Neural crest cell (in vitro differentiated cells): ENCODE data around the gene ATP6AP1. TPM values are rescaled to one million over a fixed set of nuclear protein-coding genes. Genes with fewer than 3 reads are reported as not detected.

Experiments
- DNase-seq: peaks from one replicate; pipeline ENCODE4 v3.0.0; 2021; ENCODE audit warnings: low read depth, mixed read lengths, low spot score
- H3K27ac Mint-ChIP-seq: one replicate; pipeline ENCODE4 v1.8.0; 2021; ENCODE audit warnings: mild to moderate bottlenecking, mixed read lengths; ENCODE audit not compliant: unreplicated experiment
- H3K27me3 Mint-ChIP-seq: 2 replicates; pipeline ENCODE4 v1.8.0; 2021; ENCODE audit warnings: low read depth, mild to moderate bottlenecking, mixed read lengths
- H3K36me3 Mint-ChIP-seq: 2 replicates; pipeline ENCODE4 v1.8.0; 2021; ENCODE audit warnings: low read depth, mild to moderate bottlenecking, mixed read lengths
- H3K4me1 Mint-ChIP-seq: 2 replicates; pipeline ENCODE4 v1.8.0; 2021; ENCODE audit warnings: mixed read lengths
- H3K4me3 Mint-ChIP-seq: one replicate; pipeline ENCODE4 v1.8.0; 2021; ENCODE audit warnings: mild to moderate bottlenecking, mixed read lengths
- H3K9me3 Mint-ChIP-seq: 2 replicates; pipeline ENCODE4 v1.8.0; 2021; ENCODE audit warnings: mixed read lengths
- CTCF ChIP-seq: fragments of 200-600 bp; sonication (generic); conservative IDR thresholded peaks from 2 replicates; pipeline ENCODE4 v1.5.0; 2021; ENCODE audit warnings: antibody characterized with exemption, mild to moderate bottlenecking
- total RNA-seq: library from RNA; stranded (reverse); gene quantifications from 2 replicates; pipeline ENCODE4 v1.2.1, GENCODE V29; 2021

The ATP6AP1 gene
- total RNA-seq, 1 donor from 2014 or later = 79.8 TPM

- peaks cover 3% of the 10 kb centered on the region for H3K36me3 Mint-ChIP-seq
- no peaks in the 10 kb centered on the region for H3K4me1 Mint-ChIP-seq
- DNase-seq = no peak
- no peak overlapping the region for H3K27ac Mint-ChIP-seq
- no peak overlapping the region for H3K4me3 Mint-ChIP-seq
- H3K9me3 Mint-ChIP-seq = no peaks in the 10 kb centered on the region
- H3K27me3 Mint-ChIP-seq = no peaks in the 10 kb centered on the region
- TF ChIP-seq CTCF = no peak
Measured at GRCh38 chrX:154470914-154471568, 42.6 kb downstream of the ATP6AP1 start.

DNA sequence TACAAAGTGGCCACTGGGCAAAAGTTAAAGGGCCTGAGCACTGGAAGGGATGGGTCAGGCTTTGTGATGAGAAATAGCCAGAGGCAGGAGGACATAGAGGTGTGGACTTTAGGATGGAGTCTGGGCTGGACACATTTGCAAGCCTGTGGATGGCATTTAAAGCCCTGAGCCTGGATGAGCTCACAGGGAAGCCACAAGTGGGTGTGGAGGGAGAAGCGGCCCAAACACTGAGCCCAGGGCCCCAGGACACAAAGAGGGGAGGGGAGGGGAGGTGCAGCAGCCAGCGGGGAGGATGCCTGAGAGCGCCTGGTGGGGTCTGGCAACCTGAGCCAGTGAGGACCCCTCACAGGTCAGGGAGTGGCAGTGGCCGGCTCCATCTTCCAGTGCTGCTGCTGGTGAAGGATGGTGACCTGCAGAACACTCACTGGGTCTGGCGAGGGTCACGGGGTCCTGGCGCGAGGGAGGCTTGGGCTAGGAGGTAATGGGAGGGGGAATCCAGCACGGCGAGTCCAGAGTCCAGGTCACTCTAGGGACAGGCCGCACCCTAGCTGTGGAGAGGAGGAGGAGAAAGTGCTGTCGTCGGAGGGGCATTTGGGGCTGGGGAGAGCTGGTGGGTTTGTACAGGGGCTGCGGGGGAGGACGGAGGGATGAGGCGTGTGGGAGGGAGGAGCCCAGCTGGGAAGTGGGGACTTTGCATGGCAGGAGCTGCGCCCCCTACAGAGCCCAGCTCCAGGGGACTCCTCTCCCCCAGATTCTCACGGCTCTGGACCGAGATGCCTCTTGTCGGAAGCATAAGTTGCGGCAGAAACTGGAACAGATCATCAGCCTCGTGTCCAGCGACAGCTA is 43.6 kb downstream of the ATP6AP1 start:
- TF ChIP-seq CTCF = no peak
- no peak for DNase-seq
- Mint-ChIP-seq H3K27me3 (no peaks in the 10 kb centered on the region), H3K9me3 (no peaks in the 10 kb centered on the region), H3K4me3 (no peak overlapping the region), H3K4me1 (no peaks in the 10 kb centered on the region), H3K36me3 (peaks cover 3% of the 10 kb centered on the region), H3K27ac (no peak overlapping the region)

DNA sequence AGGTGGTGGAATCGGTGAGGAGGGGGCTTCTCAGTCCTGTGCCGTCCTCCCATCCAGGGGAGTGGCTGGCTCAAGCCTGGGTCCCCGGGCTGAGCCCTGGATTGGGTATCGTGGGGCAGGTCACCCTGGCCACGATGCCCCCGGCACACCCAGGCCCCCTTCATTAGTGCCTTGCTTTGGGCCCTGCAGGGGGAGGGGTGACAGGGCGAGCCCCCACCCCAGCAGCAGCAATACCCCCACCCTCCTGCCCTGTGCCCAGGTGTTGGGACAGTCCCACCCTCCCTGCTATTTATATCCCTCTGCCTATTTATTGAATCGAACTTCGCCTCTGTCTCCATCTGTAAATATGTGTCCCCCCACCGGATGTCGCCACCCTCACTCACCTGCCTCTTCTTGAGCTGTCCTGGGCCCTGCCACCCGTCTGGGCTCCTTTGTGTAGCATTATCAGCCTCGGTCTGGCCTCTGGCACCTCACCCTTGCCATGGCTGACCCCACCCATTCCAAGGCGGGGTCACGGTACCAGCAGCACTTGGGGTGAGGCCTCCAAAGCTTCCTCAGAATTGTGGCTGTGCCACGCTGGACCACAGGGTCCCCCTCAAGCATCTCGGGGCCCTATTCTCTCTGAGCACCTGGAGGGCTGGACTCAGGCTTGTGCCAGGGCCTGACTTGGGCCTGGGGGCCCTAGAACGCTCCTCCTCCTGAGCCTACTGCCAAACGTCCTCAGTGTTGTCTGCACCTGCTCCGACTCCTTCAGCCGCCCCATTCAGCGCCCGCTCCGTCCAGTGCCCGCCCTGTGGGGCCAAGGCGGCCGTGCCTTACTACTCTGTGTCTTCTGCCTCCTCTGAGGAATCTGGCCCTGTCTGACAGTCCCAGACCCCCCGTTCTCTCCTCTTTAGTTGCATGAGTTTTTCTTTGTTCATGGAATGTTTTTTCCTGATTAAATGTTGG is 44.5 kb downstream of the ATP6AP1 start:
- H3K9me3 Mint-ChIP-seq = no peaks in the 10 kb centered on the region
- no peak overlapping the region for H3K4me3 Mint-ChIP-seq
- TF ChIP-seq CTCF = no peak

DNA sequence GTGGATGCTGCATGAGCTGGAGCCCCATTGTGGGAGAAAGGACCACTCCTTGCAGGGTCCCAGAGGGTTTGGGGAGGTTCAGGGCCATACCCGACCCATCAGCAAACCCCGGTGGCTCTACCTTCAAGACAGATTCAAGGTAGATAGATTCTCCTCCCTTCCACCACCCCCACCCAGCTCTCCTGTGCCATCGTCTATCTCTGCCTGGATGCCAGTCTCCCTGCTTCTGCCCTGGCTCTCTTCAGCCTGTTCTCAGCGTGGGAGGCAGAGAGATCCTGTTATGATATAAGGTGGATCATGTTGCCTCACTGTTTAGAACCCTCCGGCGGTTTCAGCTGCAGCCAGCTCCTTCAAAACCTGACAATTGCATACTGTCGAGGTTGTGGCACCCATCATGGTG is 45.2 kb downstream of the ATP6AP1 start:
- Mint-ChIP-seq H3K4me1 (no peaks in the 10 kb centered on the region), H3K36me3 (peaks cover 3% of the 10 kb centered on the region), H3K9me3 (no peaks in the 10 kb centered on the region), H3K27ac (no peak overlapping the region), H3K4me3 (no peak overlapping the region), H3K27me3 (no peaks in the 10 kb centered on the region)
- DNase-seq = no peak
- no peak for TF ChIP-seq CTCF

More for the DNA sequence above, 44.5 kb downstream of the ATP6AP1 start:
- Mint-ChIP-seq H3K36me3 (peaks cover 3% of the 10 kb centered on the region), H3K27ac (no peak overlapping the region), H3K4me1 (no peaks in the 10 kb centered on the region), H3K27me3 (no peaks in the 10 kb centered on the region)
- DNase-seq = no peak

DNA sequence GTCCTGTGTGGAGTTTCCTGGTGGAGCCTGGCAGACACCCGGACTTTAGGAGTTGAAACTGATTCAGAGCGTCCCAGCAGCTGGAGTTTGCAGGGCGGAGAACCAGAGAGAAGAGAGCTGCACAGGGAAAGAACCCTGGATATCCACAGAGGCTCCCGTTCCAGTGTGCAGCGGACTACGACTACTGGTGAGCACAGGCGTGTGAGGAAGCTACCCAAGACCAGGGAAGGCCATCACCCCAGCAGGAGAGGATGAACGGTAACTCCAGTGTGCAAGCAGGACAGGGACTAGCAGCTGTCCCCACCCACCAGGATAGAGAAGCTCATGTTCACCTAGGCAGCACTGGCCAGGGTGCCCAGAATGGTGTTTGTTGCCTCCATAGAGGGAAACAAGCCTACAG is 48.3 kb downstream of the ATP6AP1 start:
- H3K4me1 Mint-ChIP-seq = no peaks in the 10 kb centered on the region
- no peak for DNase-seq
- H3K9me3 Mint-ChIP-seq = no peaks in the 10 kb centered on the region
- no peaks in the 10 kb centered on the region for H3K27me3 Mint-ChIP-seq
- H3K27ac Mint-ChIP-seq = no peak overlapping the region
- peaks cover 5% of the 10 kb centered on the region for H3K36me3 Mint-ChIP-seq
- H3K4me3 Mint-ChIP-seq = no peak overlapping the region
- no peak for TF ChIP-seq CTCF
